HepG2 (cell line): ENCODE results near the gene NCOA5. TPM values are rescaled to one million over a fixed set of nuclear protein-coding genes. Genes with fewer than 3 reads are reported as not detected.

Experiments used
- CEBPG ChIP-seq: IDR thresholded peaks from 2 replicates; pipeline ENCODE4 v1.6.1; 2016
- HNF4G ChIP-seq, 2 experiments: sonication (generic) in 1 of 2; formaldehyde crosslinking in 1 of 2; IDR thresholded peaks; 2 replicates each; pipeline versions ENCODE4 v1.4.0 to v1.6.1; 2011 to 2020; ENCODE audit warnings: borderline replicate concordance in 2 of 2, low read depth in 2 of 2, mild to moderate bottlenecking in 2 of 2, low read length in 1 of 2, missing genetic modification reagents in 1 of 2, moderate library complexity in 1 of 2
- MLLT10 ChIP-seq: sonication (generic); formaldehyde crosslinking; IDR thresholded peaks from 2 replicates; pipeline ENCODE4 v1.4.0; 2020; ENCODE audit warnings: missing genetic modification reagents
- NFE2L2 ChIP-seq: fragments of 150-350 bp; IDR thresholded peaks from 2 replicates; pipeline ENCODE4 v1.6.1; 2014; ENCODE audit warnings: low read length
- POGZ ChIP-seq: sonication (generic); formaldehyde crosslinking; IDR thresholded peaks from 2 replicates; pipeline ENCODE4 v1.4.0; 2020; ENCODE audit warnings: mild to moderate bottlenecking, missing genetic modification reagents
- POLR2G ChIP-seq: fragments of 200-400 bp; formaldehyde crosslinking; IDR thresholded peaks from 2 replicates; pipeline ENCODE4 v1.6.1; 2018; ENCODE audit warnings: mild to moderate bottlenecking, low read depth, low read length, moderate library complexity
- TP53 ChIP-seq: sonication (generic); formaldehyde crosslinking; conservative IDR thresholded peaks from 2 replicates; pipeline ENCODE4 v1.4.0; 2020; ENCODE audit warnings: missing genetic modification reagents
- ZBTB2 ChIP-seq: sonication (generic); formaldehyde crosslinking; IDR thresholded peaks from 2 replicates; pipeline ENCODE4 v1.8.0; 2022; ENCODE audit warnings: low read depth, missing genetic modification reagents
- ZNF20 ChIP-seq: sonication (generic); formaldehyde crosslinking; IDR thresholded peaks from 2 replicates; pipeline ENCODE4 v1.4.0; 2020; ENCODE audit warnings: mild to moderate bottlenecking, moderate library complexity, missing genetic modification reagents
- ZNF432 ChIP-seq: sonication (generic); formaldehyde crosslinking; IDR thresholded peaks from 2 replicates; pipeline ENCODE4 v1.5.0; 2020; ENCODE audit warnings: missing genetic modification reagents, mild to moderate bottlenecking, borderline replicate concordance
- ZNF460 ChIP-seq: sonication (generic); formaldehyde crosslinking; IDR thresholded peaks from 2 replicates; pipeline ENCODE4 v1.5.1; 2020; ENCODE audit warnings: missing genetic modification reagents, mild to moderate bottlenecking, borderline replicate concordance
- ZNF552 ChIP-seq: sonication (generic); formaldehyde crosslinking; IDR thresholded peaks from 2 replicates; pipeline ENCODE4 v1.9.0; 2022; ENCODE audit warnings: missing genetic modification reagents, mild to moderate bottlenecking, borderline replicate concordance
- ZNF674 ChIP-seq: sonication (generic); formaldehyde crosslinking; IDR thresholded peaks from 2 replicates; pipeline ENCODE4 v1.5.0; 2020; ENCODE audit warnings: low read depth, mild to moderate bottlenecking, missing genetic modification reagents
- ZNF687 ChIP-seq: sonication (generic); formaldehyde crosslinking; IDR thresholded peaks from 2 replicates; pipeline ENCODE4 v1.5.1; 2020; ENCODE audit warnings: mild to moderate bottlenecking, missing genetic modification reagents, moderate library complexity
- ZNF691 ChIP-seq: sonication (generic); formaldehyde crosslinking; IDR thresholded peaks from 2 replicates; pipeline ENCODE4 v1.4.0; 2020; ENCODE audit warnings: missing genetic modification reagents, low read depth, mild to moderate bottlenecking, borderline replicate concordance
- ZNF777 ChIP-seq: sonication (generic); formaldehyde crosslinking; IDR thresholded peaks from 2 replicates; pipeline ENCODE4 v1.4.0; 2020; ENCODE audit warnings: missing genetic modification reagents
- polyA plus RNA-seq, 8 experiments: library from polyadenylated mRNA; depleted of rRNA in 3 of 8; stranded (reverse) in 7 of 8; unstranded in 1 of 8; fragments of >200 nt; fragmentation: Illumina TruSeq in 4 of 8; extraction: Trizol in 4 of 8; gene quantifications; 2 replicates each; pipeline versions ENCODE4 v1.2.1 to v1.2.3, GENCODE V29; 2011 to 2016; ENCODE audit warnings: low read depth in 4 of 8, missing spikeins in 1 of 8, mixed read lengths in 1 of 8; ENCODE audit not compliant: insufficient read depth in 1 of 8
- total RNA-seq, 5 experiments: library from RNA; depleted of rRNA; stranded (reverse); fragments of >200 nt; fragmentation: Illumina TruSeq; extraction: Trizol; gene quantifications; 2 replicates each; pipeline ENCODE4 v1.2.3, GENCODE V29; 2016; ENCODE audit warnings: low read depth in 1 of 5
- TF ChIP-seq, protein P1 (sequence below): sonication (generic); formaldehyde crosslinking; IDR thresholded peaks from 2 replicates; pipeline ENCODE4 v1.4.0; 2020; ENCODE audit warnings: mild to moderate bottlenecking, missing genetic modification reagents, borderline replicate concordance
- TF ChIP-seq, protein P2 (sequence below): sonication (generic); formaldehyde crosslinking; IDR thresholded peaks from 2 replicates; pipeline ENCODE4 v1.4.0; 2020; ENCODE audit warnings: mild to moderate bottlenecking, missing genetic modification reagents

NCOA5 gene
- total and polyA plus RNA-seq, 2 of the 13 experiments (the other 11 are each of a cell fraction or from before 2014, with no cell fraction given): 16.5 to 28.4 TPM

DNA sequence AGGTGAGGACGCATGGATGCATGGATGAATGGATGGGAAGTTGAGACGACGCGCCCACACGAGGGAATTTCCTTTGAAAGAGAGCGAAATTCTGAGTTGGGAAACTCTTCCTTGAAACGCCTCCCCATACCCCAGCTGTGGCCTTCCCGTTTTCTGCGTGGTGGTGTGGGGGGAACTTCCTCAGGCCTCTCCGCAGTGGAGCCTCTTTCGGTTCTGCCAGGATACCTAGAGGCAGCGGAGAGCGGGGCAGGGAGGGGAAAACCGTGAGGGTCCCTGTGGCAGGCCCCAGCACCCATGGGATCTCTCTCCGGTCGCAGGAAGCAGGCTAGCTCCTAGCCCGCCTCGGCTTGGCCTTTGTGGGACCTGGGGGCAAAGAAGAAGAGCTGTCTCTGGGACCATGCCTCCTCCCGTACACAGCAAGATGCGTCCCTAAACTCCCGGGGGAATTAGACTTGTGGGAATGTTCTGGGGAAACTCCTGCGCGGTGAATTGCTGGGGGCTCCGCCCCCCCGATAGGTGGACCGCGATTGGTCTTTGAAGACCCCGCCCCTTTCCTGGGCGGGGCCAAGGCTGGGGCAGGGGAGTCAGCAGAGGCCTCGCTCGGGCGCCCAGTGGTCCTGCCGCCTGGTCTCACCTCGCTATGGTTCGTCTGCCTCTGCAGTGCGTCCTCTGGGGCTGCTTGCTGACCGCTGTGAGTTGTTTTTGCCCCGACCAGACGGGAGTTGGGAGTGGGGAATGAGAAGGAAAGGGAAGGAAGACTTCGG lies 28.1 kb upstream of the NCOA5 start, which contains the start of gene CD40 (continued):
- TF ChIP-seq ZNF691 (CRISPR knock-in tag) (no peak), ZNF552 (CRISPR knock-in tag) (no peak), CEBPG (CRISPR knock-in tag) (no peak), ZBTB2 (CRISPR knock-in tag) (no peak), NFE2L2 (no peak), POLR2G (peak; percentile 53), POGZ (CRISPR knock-in tag) (no peak), HNF4G (IDR thresholded peaks at IDR 0.05; ENCODE audit: borderline replicate concordance, low read depth, low read length) (no peak), HNF4G (CRISPR knock-in tag; IDR thresholded peaks at IDR 0.05; ENCODE audit: borderline replicate concordance, low read depth) (no peak), ZNF777 (CRISPR knock-in tag) (peak; percentile 67; the same call in 1 of the 2 replicates), MLLT10 (CRISPR knock-in tag) (no peak), ZNF687 (CRISPR knock-in tag) (peak; percentile 54), ZNF674 (CRISPR knock-in tag) (no peak), ZNF20 (CRISPR knock-in tag) (no peak), ZNF460 (no peak), ZNF432 (CRISPR knock-in tag) (no peak), TP53 (CRISPR knock-in tag) (no peak)
- TF ChIP-seq, protein P1, sequence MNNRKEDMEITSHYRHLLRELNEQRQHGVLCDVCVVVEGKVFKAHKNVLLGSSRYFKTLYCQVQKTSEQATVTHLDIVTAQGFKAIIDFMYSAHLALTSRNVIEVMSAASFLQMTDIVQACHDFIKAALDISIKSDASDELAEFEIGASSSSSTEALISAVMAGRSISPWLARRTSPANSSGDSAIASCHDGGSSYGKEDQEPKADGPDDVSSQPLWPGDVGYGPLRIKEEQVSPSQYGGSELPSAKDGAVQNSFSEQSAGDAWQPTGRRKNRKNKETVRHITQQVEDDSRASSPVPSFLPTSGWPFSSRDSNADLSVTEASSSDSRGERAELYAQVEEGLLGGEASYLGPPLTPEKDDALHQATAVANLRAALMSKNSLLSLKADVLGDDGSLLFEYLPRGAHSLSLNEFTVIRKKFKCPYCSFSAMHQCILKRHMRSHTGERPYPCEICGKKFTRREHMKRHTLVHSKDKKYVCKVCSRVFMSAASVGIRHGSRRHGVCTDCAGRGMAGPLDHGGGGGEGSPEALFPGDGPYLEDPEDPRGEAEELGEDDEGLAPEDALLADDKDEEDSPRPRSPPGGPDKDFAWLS: no peak
- TF ChIP-seq, protein P2, sequence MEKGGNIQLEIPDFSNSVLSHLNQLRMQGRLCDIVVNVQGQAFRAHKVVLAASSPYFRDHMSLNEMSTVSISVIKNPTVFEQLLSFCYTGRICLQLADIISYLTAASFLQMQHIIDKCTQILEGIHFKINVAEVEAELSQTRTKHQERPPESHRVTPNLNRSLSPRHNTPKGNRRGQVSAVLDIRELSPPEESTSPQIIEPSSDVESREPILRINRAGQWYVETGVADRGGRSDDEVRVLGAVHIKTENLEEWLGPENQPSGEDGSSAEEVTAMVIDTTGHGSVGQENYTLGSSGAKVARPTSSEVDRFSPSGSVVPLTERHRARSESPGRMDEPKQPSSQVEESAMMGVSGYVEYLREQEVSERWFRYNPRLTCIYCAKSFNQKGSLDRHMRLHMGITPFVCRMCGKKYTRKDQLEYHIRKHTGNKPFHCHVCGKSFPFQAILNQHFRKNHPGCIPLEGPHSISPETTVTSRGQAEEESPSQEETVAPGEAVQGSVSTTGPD (CRISPR knock-in tag): no peak
